ENCODE data around the gene FRMD4A.

FRMD4A gene

GRCh38 chr10:14016931-14017333 lies 313.8 kb downstream of the FRMD4A start:
- no peaks in the 10 kb centered on the region for H3F3A ChIP-seq (ENCODE audit: insufficient read depth, low read length)
- no peaks in the 10 kb centered on the region for H4K20me1 ChIP-seq (ENCODE audit: insufficient read depth, low read length)
- no peaks in the 10 kb centered on the region for H3K4me1 ChIP-seq (ENCODE audit: low read length)
- TF ChIP-seq CTCF (IDR thresholded peaks at IDR 0.05; ENCODE audit: low read length): no peak
- no peak overlapping the region for H3K4me3 ChIP-seq (ENCODE audit: low read length)
- no peak overlapping the region for H2AFZ ChIP-seq (ENCODE audit: low read length)
- no peak overlapping the region for H3K9ac ChIP-seq (ENCODE audit: low read length)
- no peaks in the 10 kb centered on the region for H3K9me3 ChIP-seq (replicated peaks; ENCODE audit: insufficient read depth, low read length)
- H3K36me3 ChIP-seq (replicated peaks; ENCODE audit: insufficient read depth, low read length): no peaks in the 10 kb centered on the region
- no peak for DNase-seq
- H3K79me2 ChIP-seq (ENCODE audit: low read length): no peaks in the 10 kb centered on the region
- H3K27ac ChIP-seq (ENCODE audit: low read length): no peak overlapping the region
- no peaks in the 10 kb centered on the region for H3K27me3 ChIP-seq (replicated peaks; ENCODE audit: insufficient read depth, low read length)
- H3K4me2 ChIP-seq (ENCODE audit: low read depth, low read length): no peak overlapping the region
- H3K9me2 ChIP-seq (replicated peaks; ENCODE audit: insufficient read depth, low read length): no peaks in the 10 kb centered on the region

- Histone ChIP-seq H3F3A (ENCODE audit: insufficient read depth, low read length) (no peaks in the 10 kb centered on the region), H3K9me3 (replicated peaks; ENCODE audit: insufficient read depth, low read length) (no peaks in the 10 kb centered on the region), H4K20me1 (ENCODE audit: insufficient read depth, low read length) (no peaks in the 10 kb centered on the region), H3K4me3 (ENCODE audit: low read length) (no peak overlapping the region), H3K9me2 (replicated peaks; ENCODE audit: insufficient read depth, low read length) (no peaks in the 10 kb centered on the region), H3K4me2 (ENCODE audit: low read depth, low read length) (no peak overlapping the region), H3K4me1 (ENCODE audit: low read length) (no peaks in the 10 kb centered on the region), H3K36me3 (replicated peaks; ENCODE audit: insufficient read depth, low read length) (no peaks in the 10 kb centered on the region), H2AFZ (ENCODE audit: low read length) (no peak overlapping the region), H3K79me2 (ENCODE audit: low read length) (no peaks in the 10 kb centered on the region), H3K27me3 (replicated peaks; ENCODE audit: insufficient read depth, low read length) (no peaks in the 10 kb centered on the region), H3K9ac (ENCODE audit: low read length) (no peak overlapping the region), H3K27ac (ENCODE audit: low read length) (no peak overlapping the region)
- no peak for DNase-seq
- TF ChIP-seq EZH2phosphoT487 (IDR thresholded peaks at IDR 0.05; ENCODE audit: low read length): no peak
- TF ChIP-seq EZH2 (optimal IDR thresholded peaks at IDR 0.05; ENCODE audit: low read depth, low read length): no peak
Observed at GRCh38 chr10:14016011-14016536, 314.6 kb downstream of the FRMD4A start.

- Histone ChIP-seq H3K36me3 (replicated peaks; ENCODE audit: insufficient read depth, low read length) (no peaks in the 10 kb centered on the region), H4K20me1 (ENCODE audit: insufficient read depth, low read length) (no peaks in the 10 kb centered on the region), H3K4me3 (ENCODE audit: low read length) (no peak overlapping the region), H3K4me1 (ENCODE audit: low read length) (no peaks in the 10 kb centered on the region), H3K9me3 (replicated peaks; ENCODE audit: insufficient read depth, low read length) (no peaks in the 10 kb centered on the region), H3K79me2 (ENCODE audit: low read length) (no peaks in the 10 kb centered on the region), H3F3A (ENCODE audit: insufficient read depth, low read length) (no peaks in the 10 kb centered on the region), H3K9me2 (replicated peaks; ENCODE audit: insufficient read depth, low read length) (no peaks in the 10 kb centered on the region), H3K9ac (ENCODE audit: low read length) (no peak overlapping the region), H3K27me3 (replicated peaks; ENCODE audit: insufficient read depth, low read length) (no peaks in the 10 kb centered on the region), H3K4me2 (ENCODE audit: low read depth, low read length) (no peak overlapping the region), H2AFZ (ENCODE audit: low read length) (no peak overlapping the region), H3K27ac (ENCODE audit: low read length) (no peak overlapping the region)
- TF ChIP-seq EZH2phosphoT487 (IDR thresholded peaks at IDR 0.05; ENCODE audit: low read length): no peak
- no peak for TF ChIP-seq CTCF (IDR thresholded peaks at IDR 0.05; ENCODE audit: low read length)
- no peak for DNase-seq
Observed at GRCh38 chr10:14014423-14014822, 316.3 kb downstream of the FRMD4A start.

GRCh38 chr10:14010769-14011574 lies 319.8 kb downstream of the FRMD4A start:
- H3K4me3 ChIP-seq (ENCODE audit: low read length): no peak overlapping the region
- no peaks in the 10 kb centered on the region for H3K9me3 ChIP-seq (replicated peaks; ENCODE audit: insufficient read depth, low read length)
- no peaks in the 10 kb centered on the region for H4K20me1 ChIP-seq (ENCODE audit: insufficient read depth, low read length)
- no peaks in the 10 kb centered on the region for H3K36me3 ChIP-seq (replicated peaks; ENCODE audit: insufficient read depth, low read length)
- DNase-seq: no peak
- H3K9me2 ChIP-seq (replicated peaks; ENCODE audit: insufficient read depth, low read length): no peaks in the 10 kb centered on the region
- H3K27me3 ChIP-seq (replicated peaks; ENCODE audit: insufficient read depth, low read length): no peaks in the 10 kb centered on the region
- no peak overlapping the region for H2AFZ ChIP-seq (ENCODE audit: low read length)
- H3K79me2 ChIP-seq (ENCODE audit: low read length): no peaks in the 10 kb centered on the region
- TF ChIP-seq EZH2phosphoT487 (IDR thresholded peaks at IDR 0.05; ENCODE audit: low read length) (no peak), EZH2 (optimal IDR thresholded peaks at IDR 0.05; ENCODE audit: low read depth, low read length) (no peak), CTCF (IDR thresholded peaks at IDR 0.05; ENCODE audit: low read length) (no peak)
- H3K9ac ChIP-seq (ENCODE audit: low read length): no peak overlapping the region
- no peak overlapping the region for H3K4me2 ChIP-seq (ENCODE audit: low read depth, low read length)
- H3K4me1 ChIP-seq (ENCODE audit: low read length): no peaks in the 10 kb centered on the region
- no peak overlapping the region for H3K27ac ChIP-seq (ENCODE audit: low read length)
- H3F3A ChIP-seq (ENCODE audit: insufficient read depth, low read length): no peaks in the 10 kb centered on the region

Measured in MM.1S (cell line).